HG02870 (cell line): Measurements from ENCODE around the gene SETD4.
"Not testable (repeated sequence)": the region's sequence is repeated elsewhere in the genome, so short reads cannot be mapped to it uniquely, and the experiment has no call there.

Experiments
- ATAC-seq: cut with Tn5 transposase; IDR thresholded peaks from one replicate; pipeline ENCODE4 v1.9.1; 2021; ENCODE audit warnings: mild to moderate bottlenecking, moderate library complexity; ENCODE audit not compliant: unreplicated experiment

Gene SETD4

DNA sequence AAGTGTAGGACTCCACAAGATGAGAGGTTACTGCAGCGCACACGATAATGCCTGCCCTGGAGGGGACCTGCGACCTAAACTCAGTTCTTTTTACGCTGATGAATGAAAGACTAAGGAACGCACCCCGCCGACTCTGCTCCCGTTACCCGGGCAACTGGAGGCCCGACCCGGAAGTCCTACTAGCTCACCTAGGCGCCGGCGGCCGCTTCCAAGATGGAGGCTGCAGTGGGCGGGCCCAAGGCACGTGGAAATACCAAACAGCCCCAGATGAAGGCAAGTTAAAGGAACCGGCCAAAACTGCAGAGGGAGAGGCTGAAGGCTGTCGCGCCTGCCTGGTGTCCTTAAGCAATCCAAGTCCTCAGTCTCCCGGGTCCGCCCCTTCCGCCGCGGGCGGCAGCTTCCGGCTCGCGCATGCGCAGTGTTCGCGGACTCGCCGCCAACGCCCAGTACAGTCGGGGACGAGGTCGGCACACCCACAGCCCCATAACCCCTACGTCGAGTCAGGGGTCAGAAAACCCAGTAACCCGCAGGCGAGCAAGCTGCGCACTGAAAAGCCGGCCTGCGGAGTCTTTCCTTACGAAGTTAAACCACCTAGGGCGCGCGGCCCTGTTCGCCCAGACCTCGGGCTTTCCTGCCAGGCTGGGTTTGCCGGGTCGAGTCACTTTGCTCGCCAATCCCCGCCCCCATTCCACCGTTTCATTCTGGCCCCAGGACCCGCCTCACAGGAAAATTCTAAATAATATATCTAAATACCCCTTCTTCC is at the start of gene SETD4:
Gene SETD4 (minus strand): TSS at position 368 of the 763 bp plus-strand sequence. CDS start 1,638 bp downstream, outside the sequence.
- ATAC-seq: peak; percentile 91

GRCh38 chr21:36109868-36110267 is 49.5 kb upstream of the SETD4 start:
- ATAC-seq: no peak

DNA sequence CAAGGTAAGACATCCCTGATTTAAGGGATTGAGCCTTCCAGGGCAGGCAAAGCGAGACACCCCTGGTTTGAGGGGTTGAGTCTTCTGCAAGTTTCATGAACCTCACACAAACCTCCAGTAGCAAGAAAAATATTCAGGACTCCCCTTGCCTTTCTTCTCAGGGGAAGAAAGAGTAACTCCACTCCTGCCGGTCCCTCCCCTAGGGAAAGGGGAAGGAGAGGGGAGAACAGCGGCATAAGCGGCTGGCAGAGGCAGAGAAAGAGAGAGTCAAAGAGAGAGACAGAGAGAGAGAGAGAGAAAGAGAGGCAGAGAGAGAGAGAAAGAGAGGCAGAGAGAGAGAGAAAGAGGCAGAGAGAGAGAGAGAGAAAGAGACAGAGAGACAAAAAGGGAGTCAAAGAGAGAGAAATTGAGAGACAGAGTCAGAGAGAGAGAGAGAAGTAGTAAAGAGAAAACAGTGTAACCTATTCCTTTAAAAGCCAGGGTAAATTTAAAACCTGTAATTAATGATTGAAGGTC is 45.1 kb upstream of the SETD4 start:
- ATAC-seq: no peak

DNA sequence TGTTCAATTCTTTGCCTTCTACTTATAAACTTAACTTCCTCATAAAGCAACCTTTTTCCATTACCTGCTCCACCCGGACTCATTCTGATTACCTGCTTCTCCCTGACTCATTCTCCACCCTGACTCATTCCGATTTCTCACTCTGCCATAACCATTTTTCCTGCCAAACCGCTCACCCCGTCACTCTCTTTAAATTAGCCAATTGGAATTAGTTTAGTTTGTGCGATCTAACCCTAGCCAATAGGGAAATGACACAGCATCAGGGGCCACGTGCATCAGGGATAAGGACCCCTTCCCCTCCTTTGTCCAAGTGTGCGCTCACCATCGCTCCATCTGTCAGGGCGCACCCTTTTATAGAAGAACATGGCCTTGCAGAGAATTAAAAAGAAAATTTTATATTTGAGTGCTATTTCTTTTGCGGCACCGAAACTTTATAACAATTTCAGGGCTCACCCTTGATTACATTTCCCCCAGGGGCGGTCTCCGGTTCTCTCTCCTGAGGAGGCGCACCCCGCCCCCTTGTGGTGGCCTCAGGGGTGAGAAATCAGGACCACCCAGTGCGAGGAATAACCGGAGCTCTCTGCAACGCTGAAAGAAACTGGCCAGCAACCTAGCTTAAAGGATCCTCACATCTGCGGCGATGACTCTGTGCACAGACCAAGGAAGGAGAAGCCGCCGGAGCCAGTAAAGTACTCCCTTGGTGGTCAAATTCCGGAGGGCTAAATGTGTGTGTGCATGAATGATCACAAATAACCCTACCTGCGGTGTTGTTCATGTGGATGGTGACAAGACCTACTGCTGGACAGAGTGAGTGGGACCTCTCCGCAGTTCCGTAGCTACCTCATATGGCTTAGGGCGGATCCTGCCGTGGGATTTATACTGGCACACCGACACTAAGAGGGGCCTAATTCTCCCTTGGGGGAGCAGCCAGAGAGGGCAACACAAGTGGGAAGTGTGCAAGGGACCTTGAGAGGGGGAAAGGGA is 44.3 kb upstream of the SETD4 start:
- no peak for ATAC-seq

DNA sequence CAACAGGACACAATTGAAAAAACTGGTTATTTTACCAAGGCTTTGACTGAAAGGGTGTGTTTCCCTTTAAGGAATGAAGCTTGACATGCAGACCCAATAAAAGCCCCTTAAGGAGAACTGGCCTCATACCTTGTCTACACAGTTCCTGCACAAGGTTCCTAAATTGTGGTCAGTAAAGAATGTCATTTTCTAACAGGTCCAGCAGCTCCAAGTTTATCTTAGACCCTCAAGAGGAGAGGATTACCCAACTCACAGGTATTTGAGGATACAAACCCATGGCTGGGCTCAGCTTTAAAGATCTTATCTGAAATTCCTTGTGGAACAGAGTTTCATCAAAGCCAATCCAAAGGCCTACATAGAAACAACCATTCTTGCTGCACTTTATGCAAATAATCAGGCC is 43.1 kb upstream of the SETD4 start:
- ATAC-seq: no peak

DNA sequence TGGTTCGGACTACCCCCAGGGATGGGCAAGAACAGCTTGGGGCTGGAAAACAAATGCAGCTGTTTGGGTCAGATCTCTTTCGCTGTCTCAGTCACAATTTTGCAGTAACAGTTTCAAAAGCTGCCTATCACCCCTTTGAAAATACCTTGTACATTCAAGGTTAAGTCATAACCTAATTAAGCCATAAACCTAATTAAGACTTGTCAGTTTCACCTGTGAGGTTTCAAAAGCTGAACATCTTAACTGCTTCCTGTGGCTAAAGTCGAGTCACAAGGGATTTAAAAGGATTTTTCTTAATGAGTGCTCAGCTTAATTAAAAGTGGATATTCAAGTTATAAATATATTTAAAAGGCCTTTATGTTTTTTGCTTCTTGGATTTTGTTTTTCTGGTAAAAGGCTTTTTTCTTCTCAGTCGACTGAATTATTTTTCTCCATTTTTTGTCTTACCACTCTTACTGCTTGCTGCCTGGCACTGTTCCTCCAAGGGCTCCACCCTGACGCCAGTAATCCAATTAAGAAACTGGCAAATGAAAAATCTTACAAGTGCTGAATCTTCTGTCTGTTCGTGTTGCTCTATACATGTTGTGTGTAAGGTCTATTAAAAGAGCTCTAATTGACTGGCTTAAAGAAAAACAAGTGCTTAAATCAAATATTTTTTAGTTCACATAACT is 40.8 kb upstream of the SETD4 start:
- ATAC-seq: no peak

DNA sequence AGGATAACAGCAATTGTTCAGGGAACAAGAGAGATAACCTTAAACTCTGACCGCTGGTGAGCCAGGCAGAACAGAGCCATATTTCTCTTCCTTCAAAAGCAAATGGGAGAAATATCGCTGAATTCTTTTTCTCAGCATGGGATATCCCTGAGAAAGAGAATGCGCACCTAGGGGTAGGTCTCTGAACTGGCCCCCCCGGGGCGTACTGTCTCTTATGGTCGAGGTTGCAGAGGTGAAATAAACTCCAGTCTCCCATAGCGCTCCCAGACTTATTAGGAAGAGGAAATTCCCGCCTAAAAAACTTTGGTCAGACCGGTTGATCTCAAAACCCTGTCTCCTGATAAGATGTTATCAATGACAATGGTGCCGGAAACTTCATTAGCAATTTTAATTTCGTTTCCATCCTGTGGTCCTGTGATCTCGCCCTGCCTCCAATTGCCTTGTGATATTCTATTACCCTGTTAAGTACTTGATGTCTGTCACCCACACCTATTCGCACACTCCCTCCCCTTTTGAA is 39.4 kb upstream of the SETD4 start:
- ATAC-seq: not testable (repeated sequence)

GRCh38 chr21:36099000-36099399 is 38.7 kb upstream of the SETD4 start:
- ATAC-seq: no peak

- no peak for ATAC-seq
These were observed 37.8 kb upstream of the SETD4 start for GRCh38 chr21:36098182-36098532.

GRCh38 chr21:36097427-36098181 is 37.3 kb upstream of the SETD4 start:
- ATAC-seq: peak; percentile 75

- ATAC-seq: no peak
These were observed 36.3 kb upstream of the SETD4 start for GRCh38 chr21:36096398-36097290.

DNA sequence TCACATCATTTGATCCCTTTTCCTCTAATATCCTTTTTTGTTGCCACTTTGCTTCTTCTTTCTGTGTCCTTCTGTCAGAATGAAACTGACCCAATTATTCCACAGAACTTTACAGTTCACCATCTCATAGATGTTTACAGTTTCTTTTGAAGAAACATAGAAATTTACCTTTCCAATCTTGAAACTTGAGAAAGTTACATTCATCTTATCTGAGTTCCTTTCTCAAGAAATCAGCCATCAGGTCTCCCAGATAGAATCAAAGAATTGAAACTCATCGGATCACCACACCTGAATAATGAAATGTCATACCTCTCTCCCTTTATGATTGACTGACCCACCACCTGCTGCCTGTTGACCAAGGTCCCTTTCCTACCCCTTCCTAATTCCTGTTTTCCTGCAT is 33.2 kb upstream of the SETD4 start:
- ATAC-seq: no peak

- no peak for ATAC-seq
These were observed 32.4 kb upstream of the SETD4 start for GRCh38 chr21:36092681-36093080.

DNA sequence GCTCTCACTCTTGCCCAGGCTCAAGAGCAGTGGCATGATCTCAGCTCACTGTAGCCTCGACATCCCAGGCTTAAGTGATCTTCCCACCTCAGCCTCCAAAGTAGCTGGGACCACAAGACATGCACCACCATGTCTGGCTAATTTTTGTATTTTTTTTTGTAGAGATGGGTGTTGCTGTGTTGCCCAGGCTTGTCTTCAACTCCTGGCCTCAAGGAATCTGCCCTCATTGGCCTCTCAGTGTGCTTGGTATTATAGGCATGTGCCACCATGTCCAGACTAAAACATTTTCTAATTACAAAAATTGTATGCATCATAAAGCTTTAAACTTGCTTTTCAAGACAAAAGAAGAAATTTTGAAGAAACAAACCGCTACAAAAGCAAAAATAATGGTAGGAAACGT is 29.6 kb upstream of the SETD4 start:
- ATAC-seq: no peak

GRCh38 chr21:36087362-36088138 is 27.2 kb upstream of the SETD4 start:
- no peak for ATAC-seq

GRCh38 chr21:36082237-36082664 is 21.9 kb upstream of the SETD4 start:
- ATAC-seq: no peak

DNA sequence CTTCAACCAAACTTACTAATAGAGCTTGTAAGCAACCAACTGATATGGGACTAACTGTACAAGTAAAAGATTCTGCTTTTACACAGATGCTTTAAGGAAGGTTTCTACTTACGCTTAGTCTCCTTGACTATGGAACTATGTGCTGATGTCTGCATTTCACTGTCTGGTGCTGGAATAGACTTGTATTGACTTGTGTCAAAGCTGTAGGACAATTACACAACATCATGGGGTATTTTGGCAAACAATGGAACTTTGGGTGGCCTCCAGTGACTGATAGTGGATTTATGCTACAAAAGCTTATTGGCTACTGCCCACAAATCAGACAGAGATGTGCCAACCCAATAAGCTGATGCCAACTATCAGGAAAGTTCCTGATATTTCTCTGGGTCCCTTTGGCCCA is 20.1 kb upstream of the SETD4 start:
- ATAC-seq: no peak

- no peak for ATAC-seq
These were observed 19.3 kb upstream of the SETD4 start for GRCh38 chr21:36079671-36080070.
